Activated T-helper 1 cell treated with anti-CD3 and anti-CD28 coated beads, Interleukin-12 subunit alpha, Interleukin-12 subunit beta, Interleukin-2, Interleukin-4 antibody, amounts not matched to agents 30 ng/mL and 10 ng/mL and 1 ng/mL, durations not matched to agents 14 hours and 24 hours and 36 hours (primary cell): ENCODE results near the gene CDK9. TPM values are rescaled to one million over a fixed set of nuclear protein-coding genes. Genes with fewer than 3 reads are reported as not detected.
A peak's percentile ranks its signal among the peaks of the same experiment; 100 is the strongest.
"Not testable (repeated sequence)": the region's sequence is repeated elsewhere in the genome, so short reads cannot be mapped to it uniquely, and the experiment has no call there.

ENCODE experiments used
- DNase-seq: peaks from one replicate; pipeline ENCODE4 v3.0.0; 2021; ENCODE audit warnings: low spot score
- H3K27ac Mint-ChIP-seq: one replicate; pipeline ENCODE4 v1.8.0; 2021; ENCODE audit warnings: mild to moderate bottlenecking, mixed read lengths
- H3K27me3 Mint-ChIP-seq: one replicate; pipeline ENCODE4 v1.8.0; 2022; ENCODE audit warnings: mild to moderate bottlenecking, moderate library complexity, mixed read lengths; ENCODE audit not compliant: insufficient read depth
- H3K36me3 Mint-ChIP-seq: one replicate; pipeline ENCODE4 v1.8.0; 2021; ENCODE audit warnings: low read depth, mixed read lengths
- H3K4me1 Mint-ChIP-seq: one replicate; pipeline ENCODE4 v1.8.0; 2021; ENCODE audit warnings: low read depth, mixed read lengths
- H3K4me3 Mint-ChIP-seq: one replicate; pipeline ENCODE4 v1.8.0; 2021; ENCODE audit warnings: mild to moderate bottlenecking, moderate library complexity, mixed read lengths
- H3K9me3 Mint-ChIP-seq: one replicate; pipeline ENCODE4 v1.8.0; 2021; ENCODE audit warnings: mixed read lengths
- intact Hi-C: fragments of 100-400 bp; cut with micrococcal nuclease; formaldehyde crosslinking; loops from one replicate; pipeline ENCODE4 v1.15.1; 2024
- total RNA-seq: library from RNA; stranded (reverse); gene quantifications from 2 replicates; pipeline ENCODE4 v1.2.3, GENCODE V29; 2022

CDK9 gene
- total RNA-seq, 1 donor from 2014 or later = 97.3 TPM

DNA sequence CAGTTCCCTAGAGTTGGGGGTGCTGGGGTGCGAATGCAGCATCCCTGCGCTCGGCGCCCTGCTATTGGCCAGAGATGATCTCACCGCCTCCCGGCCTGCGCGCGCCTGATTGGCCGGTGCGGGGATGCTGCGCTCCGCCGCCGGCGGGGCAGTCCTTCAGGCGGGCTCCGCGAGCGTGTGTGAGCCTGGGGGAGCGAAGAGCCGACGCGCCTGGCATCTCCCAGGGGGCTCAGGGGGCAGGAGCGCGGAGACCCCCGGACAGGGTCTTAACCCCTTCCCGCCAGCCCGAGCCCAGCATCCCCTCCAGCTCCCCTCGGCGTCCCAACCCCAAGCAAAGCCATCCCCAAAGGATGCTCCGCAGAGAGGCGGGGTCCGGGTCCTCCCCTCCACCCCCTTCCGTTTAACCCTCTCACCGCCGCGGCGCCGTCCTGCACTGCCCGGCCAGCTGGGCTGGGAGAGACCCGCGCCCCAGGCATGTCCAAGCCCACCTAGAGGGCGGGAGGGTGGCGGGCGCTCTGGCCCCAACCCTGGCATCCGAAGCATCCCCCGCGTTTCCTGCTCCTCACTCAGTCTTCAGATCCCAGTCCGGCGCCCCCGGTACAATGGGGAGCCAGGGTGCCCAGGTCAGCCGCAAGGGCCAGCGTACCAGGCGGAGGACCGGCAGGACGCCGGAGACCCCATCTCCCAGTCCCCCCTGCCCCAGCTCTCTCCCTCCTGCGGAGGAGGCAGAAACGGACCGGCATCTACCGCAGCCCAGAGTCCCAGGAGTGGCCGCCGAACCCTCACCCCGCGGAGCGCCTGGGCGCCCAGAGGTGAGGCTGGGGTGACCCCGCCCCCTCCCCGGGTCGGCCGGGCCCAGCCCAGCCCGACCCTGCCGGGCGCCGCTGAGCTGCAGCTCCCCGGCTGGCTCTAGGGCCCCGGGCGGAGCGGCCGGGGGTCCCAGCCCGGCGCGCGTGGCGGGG lies 31.5 kb upstream of the CDK9 start:
- Mint-ChIP-seq H3K27me3 (no peaks in the 10 kb centered on the region), H3K4me3 (no peak overlapping the region), H3K36me3 (peaks cover 20% of the 10 kb centered on the region), H3K4me1 (peaks cover 6% of the 10 kb centered on the region), H3K9me3 (no peaks in the 10 kb centered on the region), H3K27ac (no peak overlapping the region)
- intact Hi-C loops = no loop called here
- no peak for DNase-seq

DNA sequence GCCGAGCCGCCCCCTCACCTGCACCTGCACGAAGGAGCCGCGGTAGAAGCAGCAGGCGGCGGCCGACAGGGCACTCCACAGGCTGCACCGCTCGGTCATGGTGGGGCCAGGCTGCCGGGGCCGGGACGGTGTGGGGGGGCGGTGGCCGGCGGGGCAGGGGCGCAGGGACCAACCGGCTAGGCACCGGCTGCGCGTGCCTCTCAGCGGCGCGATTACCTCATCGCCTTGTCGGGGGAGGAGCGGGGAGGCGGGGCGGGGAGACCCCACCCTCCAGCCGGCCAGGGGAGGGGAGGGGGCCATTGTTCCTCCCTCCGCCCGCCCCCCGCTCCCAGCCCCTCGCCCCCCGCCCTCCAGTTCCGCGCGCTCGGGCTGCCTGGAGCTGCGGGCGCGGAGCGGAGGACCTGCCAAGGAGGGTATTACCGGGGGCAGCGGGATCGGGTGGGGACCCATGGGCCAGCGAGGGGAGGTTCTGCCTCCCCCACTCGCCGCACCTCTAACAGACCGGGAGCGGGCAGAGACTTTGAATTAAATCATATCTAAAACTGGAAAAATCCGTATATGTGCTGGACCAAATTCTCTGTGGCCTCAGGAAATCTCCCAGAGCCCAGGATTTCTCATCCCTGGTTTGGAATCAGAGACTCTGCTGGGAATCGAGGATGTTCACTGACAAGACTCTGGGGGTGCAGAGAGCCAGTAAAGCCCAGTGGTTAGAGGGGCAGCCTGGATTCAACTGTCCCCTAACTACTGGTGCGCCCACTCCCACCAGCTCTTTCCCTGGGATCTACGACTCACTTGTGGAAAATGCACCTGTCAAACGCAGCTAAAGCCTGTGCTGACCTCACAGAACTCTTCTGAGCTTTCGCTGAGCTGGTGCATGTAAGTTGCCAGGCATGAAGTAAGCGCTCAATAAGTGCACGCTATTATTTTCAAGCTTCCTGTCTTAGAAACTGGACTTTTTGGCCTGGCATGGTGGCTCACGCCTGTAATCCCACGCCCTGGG lies 30.5 kb upstream of the CDK9 start:
- Mint-ChIP-seq H3K9me3 (no peaks in the 10 kb centered on the region), H3K27me3 (no peaks in the 10 kb centered on the region), H3K36me3 (peaks cover 17% of the 10 kb centered on the region), H3K4me3 (no peak overlapping the region), H3K4me1 (peaks cover 6% of the 10 kb centered on the region), H3K27ac (no peak overlapping the region)
- DNase-seq = no peak
- intact Hi-C loops = no loop called here

DNA sequence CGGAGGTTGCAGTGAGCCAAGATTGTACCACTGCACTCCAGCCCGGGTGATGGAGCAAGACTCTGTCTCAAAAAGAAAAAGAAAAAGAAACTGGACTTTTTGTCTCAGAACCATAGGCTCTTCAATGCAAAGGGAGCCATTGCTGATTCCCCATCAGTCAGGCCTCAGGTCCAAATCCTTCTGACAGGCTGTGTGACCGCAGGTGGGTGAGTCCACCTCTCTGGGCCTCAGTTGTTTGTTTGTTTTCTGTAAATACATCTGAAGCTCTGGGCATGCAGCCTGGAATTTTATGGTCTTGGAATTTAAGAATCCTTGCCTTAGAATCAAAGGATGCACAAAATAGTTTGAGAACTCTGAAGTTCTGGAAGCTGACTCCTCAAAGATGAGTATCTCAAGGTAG lies 29.6 kb upstream of the CDK9 start:
- peaks cover 6% of the 10 kb centered on the region for H3K4me1 Mint-ChIP-seq
- no peak overlapping the region for H3K4me3 Mint-ChIP-seq
- peaks cover 14% of the 10 kb centered on the region for H3K36me3 Mint-ChIP-seq
- H3K27me3 Mint-ChIP-seq = no peaks in the 10 kb centered on the region
- intact Hi-C loops = no loop called here
- no peak for DNase-seq
- no peak overlapping the region for H3K27ac Mint-ChIP-seq
- no peaks in the 10 kb centered on the region for H3K9me3 Mint-ChIP-seq

DNA sequence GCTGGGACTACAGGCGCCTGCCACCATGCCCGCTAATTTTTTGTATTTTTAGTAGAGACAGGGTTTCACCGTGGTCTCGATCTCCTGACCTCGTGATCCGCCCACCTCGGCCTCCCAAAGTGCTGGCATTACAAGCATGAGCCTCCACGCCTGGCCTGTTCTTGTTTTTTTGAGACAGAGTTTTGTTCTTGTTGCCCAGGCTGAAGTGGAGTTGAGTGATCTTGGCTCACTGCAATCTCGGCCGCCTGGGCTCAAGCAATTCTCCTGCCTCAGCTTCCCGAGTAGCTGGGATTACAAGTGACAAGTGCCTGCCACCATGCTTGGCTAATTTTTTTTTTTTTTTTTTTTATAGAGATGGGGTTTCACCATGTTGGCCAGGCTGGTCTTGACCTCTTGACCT lies 29.1 kb upstream of the CDK9 start:
- H3K4me3 Mint-ChIP-seq, H3K4me1 Mint-ChIP-seq, H3K27me3 Mint-ChIP-seq, intact Hi-C loops, H3K36me3 Mint-ChIP-seq, H3K27ac Mint-ChIP-seq, DNase-seq, H3K9me3 Mint-ChIP-seq: not testable (repeated sequence)

DNA sequence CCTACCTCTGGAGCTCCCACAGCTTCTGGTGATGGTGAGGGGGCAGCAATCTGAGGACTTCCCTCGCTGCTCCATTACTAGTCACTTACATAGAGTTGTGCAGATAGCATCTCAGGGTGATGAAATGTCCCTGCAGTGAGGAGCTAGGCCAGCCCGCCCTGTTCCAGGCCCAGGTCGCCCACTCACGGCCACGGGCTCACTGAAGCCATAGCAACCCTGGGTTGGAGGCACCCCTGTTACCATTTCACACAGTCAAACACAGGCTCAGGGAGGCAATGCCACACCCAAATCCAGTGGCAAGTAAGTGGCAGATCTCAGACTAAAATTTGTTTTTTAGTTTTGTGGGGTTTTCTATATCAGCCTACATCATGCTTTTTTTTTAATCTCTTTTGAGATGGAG lies 27.0 kb upstream of the CDK9 start:
- no peak for DNase-seq
- peak overlapping the region; percentile 41 for H3K27ac Mint-ChIP-seq

DNA sequence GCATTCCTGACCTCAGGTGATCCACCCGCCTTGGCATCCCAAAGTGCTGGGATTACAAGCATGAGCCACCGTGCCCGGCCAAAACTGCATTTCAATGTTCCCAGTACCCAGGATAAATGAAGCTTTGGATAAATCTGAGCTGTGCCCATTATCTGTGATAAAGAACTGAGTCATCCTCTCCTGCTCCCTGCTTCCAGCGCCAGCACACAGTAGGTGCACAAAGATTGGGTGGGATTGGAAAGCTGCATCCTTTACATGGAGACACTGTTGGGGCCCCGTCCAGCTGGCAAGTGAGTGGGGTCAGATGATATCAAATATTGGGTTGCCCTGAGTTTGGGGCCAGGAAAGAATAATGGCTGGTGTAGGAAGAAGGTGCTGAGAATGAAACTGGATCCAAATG lies 24.8 kb upstream of the CDK9 start:
- no peak for DNase-seq
- no peaks in the 10 kb centered on the region for H3K27me3 Mint-ChIP-seq
- peak overlapping the region; percentile 21 for H3K27ac Mint-ChIP-seq
- H3K9me3 Mint-ChIP-seq = no peaks in the 10 kb centered on the region
- peaks cover 39% of the 10 kb centered on the region for H3K4me1 Mint-ChIP-seq
- no peak overlapping the region for H3K4me3 Mint-ChIP-seq
- H3K36me3 Mint-ChIP-seq = peaks cover 37% of the 10 kb centered on the region
- intact Hi-C loops = no loop called here

More for the DNA sequence above, 27.0 kb upstream of the CDK9 start:
- intact Hi-C loops = no loop called here
- H3K27me3 Mint-ChIP-seq = no peaks in the 10 kb centered on the region
- peaks cover 20% of the 10 kb centered on the region for H3K36me3 Mint-ChIP-seq
- H3K4me1 Mint-ChIP-seq = peaks cover 21% of the 10 kb centered on the region
- no peaks in the 10 kb centered on the region for H3K9me3 Mint-ChIP-seq
- no peak overlapping the region for H3K4me3 Mint-ChIP-seq

DNA sequence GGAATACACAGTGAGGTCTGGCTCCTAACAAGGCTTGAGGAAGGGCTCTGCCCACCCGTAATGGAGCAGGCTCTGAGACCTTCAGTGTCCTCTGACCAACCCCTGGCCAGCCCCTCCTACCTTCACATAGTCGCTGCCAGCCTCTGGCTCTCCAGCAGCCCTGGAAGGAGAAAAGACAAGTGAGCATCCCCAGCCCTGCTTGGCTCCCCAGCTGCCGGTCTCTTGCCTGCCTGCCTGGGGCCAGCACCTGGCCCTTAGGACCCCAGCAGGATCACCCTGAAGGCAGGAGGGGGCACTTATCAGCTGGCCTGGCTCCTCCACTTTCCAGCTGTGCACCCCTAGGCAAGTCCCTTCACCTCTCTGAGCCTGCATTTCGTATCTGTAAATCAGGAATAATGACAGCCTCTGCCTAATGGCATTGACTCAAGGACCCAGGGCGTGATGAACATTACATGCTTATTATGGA lies 24.3 kb upstream of the CDK9 start:
- intact Hi-C loops = no loop called here
- no peak overlapping the region for H3K4me3 Mint-ChIP-seq

DNA sequence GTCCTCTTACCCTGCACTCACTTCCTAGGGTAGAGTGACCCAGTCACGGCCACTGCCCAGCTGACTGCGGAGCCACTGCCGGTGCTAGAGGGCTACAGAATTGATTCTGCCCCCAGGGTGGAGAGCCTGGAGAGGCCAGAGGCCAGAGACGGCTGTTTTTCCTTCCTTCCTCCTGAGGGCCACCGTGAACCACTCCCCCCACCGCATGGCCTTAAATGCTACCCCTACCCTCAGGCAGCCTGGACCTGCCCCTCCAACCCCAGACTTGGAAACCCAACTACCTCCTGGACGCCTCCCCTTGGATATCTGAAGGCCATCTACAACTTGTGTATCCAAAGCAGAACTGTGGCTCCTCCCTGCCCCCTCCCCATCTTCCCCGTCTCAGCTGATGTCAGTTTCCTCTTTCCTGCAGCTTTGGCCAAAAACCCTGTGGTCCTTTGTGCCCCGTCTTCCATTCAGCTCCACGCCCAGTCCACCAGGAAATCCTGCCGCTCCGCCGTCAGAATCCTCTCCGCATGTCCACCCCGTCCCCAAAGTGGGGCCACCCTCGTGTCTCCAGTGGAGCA lies 23.6 kb upstream of the CDK9 start:
- intact Hi-C loops = no loop called here
- no peaks in the 10 kb centered on the region for H3K9me3 Mint-ChIP-seq
- no peak for DNase-seq
- H3K4me1 Mint-ChIP-seq = peaks cover 51% of the 10 kb centered on the region
- peaks cover 46% of the 10 kb centered on the region for H3K36me3 Mint-ChIP-seq
- no peaks in the 10 kb centered on the region for H3K27me3 Mint-ChIP-seq
- H3K27ac Mint-ChIP-seq = peak overlapping the region; percentile 58
- H3K4me3 Mint-ChIP-seq = no peak overlapping the region

More for the DNA sequence above, 24.3 kb upstream of the CDK9 start:
- DNase-seq = no peak
- no peaks in the 10 kb centered on the region for H3K27me3 Mint-ChIP-seq
- no peak overlapping the region for H3K27ac Mint-ChIP-seq
- peaks cover 41% of the 10 kb centered on the region for H3K36me3 Mint-ChIP-seq
- H3K9me3 Mint-ChIP-seq = no peaks in the 10 kb centered on the region
- H3K4me1 Mint-ChIP-seq = peaks cover 44% of the 10 kb centered on the region

DNA sequence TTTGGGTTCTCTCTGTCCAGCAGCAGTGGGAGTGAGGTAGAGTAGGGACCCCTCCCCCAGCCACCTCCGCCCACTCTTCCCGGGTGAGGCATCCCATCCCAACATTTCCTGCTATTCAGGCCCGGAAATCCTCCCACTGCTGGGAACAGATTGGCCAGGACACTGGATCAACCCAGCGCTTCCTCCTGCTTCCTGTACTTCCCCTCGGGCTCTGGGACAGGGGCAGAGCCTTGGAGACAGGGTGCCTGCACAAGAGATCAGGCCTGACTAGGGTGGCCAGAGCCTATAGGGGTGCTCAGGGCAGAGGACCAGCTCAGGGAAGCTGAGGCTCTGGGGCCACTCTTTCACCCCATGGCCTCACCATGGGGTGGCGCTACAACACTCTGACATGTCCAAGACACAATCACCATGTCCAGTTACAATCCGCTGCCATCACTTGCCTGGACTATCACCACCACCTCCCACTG lies 21.9 kb upstream of the CDK9 start:
- intact Hi-C loops = no loop called here
- DNase-seq = no peak
- no peak overlapping the region for H3K4me3 Mint-ChIP-seq
- H3K27ac Mint-ChIP-seq = peak overlapping the region; percentile 79
- H3K36me3 Mint-ChIP-seq = peaks cover 48% of the 10 kb centered on the region
- no peaks in the 10 kb centered on the region for H3K9me3 Mint-ChIP-seq
- H3K4me1 Mint-ChIP-seq = peaks cover 59% of the 10 kb centered on the region
- H3K27me3 Mint-ChIP-seq = no peaks in the 10 kb centered on the region

DNA sequence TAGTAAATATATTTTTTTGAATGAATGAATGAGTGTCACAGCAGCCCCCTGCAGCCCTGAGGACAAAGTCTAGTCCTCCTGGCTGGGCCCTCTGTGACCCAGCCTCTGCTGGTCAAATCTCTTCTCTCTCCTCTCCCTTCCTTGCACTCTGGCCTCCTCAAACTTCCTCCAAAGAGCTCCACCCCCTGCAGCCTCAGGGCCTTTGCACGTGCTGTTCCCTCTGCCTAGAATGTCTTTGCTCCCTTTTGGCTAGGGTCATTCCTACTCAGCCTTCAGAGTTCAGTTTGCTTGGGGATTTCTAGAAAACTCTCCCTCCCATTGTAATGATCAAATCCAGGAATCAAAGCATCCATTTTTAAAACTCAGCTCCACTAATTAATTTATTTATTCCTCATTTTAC lies 20.4 kb upstream of the CDK9 start:
- H3K27ac Mint-ChIP-seq = no peak overlapping the region
- no peak overlapping the region for H3K4me3 Mint-ChIP-seq
- no peak for DNase-seq
- H3K4me1 Mint-ChIP-seq = peaks cover 74% of the 10 kb centered on the region
- peaks cover 50% of the 10 kb centered on the region for H3K36me3 Mint-ChIP-seq
- no peaks in the 10 kb centered on the region for H3K27me3 Mint-ChIP-seq
- intact Hi-C loops = no loop called here
- H3K9me3 Mint-ChIP-seq = no peaks in the 10 kb centered on the region

DNA sequence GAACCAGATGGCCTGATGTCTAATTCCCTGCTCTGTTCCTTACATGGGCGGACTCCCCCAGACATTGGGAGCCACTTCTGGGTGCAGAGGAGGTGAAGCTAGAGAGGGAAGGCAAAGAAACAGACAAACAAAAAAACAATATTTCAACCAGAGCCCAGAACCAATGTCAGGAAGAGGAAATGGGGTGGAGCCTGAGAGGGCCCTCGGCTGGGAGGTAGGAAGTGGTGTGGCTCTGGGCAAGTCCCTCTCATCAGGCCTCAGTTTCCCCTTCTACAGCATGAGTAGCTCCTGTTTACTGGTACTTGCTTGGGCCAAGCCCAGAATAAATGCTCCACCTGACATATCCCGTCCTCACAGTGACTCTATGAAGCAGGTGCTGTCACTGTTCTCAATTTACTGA lies 18.4 kb upstream of the CDK9 start:
- Mint-ChIP-seq H3K36me3 (peaks cover 54% of the 10 kb centered on the region), H3K4me3 (peak overlapping the region; percentile 69), H3K27me3 (no peaks in the 10 kb centered on the region), H3K4me1 (peaks cover 83% of the 10 kb centered on the region), H3K9me3 (no peaks in the 10 kb centered on the region), H3K27ac (peak overlapping the region; percentile 82)
- DNase-seq = peak; percentile 29
- intact Hi-C loops = no loop called here

DNA sequence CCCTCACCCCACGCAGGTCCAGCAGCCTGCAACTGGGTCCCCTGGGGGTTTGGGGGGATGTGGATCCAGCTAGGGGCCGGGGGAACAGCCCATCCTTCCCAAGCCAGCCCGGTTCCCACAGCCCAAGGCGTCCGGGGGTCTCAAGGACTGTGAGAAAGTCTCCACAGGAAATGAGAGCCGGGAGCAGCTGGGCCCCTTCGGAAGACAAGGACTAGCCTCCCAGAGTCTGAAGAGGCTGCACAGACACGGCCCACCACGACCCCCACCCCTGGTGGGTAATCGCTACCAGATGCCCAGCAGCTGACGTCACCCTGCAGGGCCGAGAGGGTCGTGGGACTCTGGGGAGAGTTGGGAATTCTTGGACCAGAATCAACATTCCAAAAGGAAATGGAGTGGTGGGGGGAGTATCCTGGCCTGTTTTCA lies 17.9 kb upstream of the CDK9 start:
- Mint-ChIP-seq H3K9me3 (no peaks in the 10 kb centered on the region), H3K27me3 (no peaks in the 10 kb centered on the region), H3K36me3 (peaks cover 51% of the 10 kb centered on the region), H3K4me3 (peak overlapping the region; percentile 31), H3K4me1 (peaks cover 78% of the 10 kb centered on the region), H3K27ac (peak overlapping the region; percentile 82)
- intact Hi-C loops = no loop called here
- DNase-seq = no peak
